Hepatocyte (in vitro differentiated cells): ENCODE results near the gene GNG7. TPM values are rescaled to one million over a fixed set of nuclear protein-coding genes. Genes with fewer than 3 reads are reported as not detected.

ENCODE experiments used
- DNase-seq: peaks from one replicate; pipeline ENCODE4 v3.0.0-alpha.2; 2016; ENCODE audit warnings: low spot score
- H2AFZ ChIP-seq: fragments of 200-600 bp; sonication (generic); 2 replicates; pipeline ENCODE4 v1.6.0; 2016; ENCODE audit warnings: antibody characterized with exemption, mild to moderate bottlenecking
- H3K27ac ChIP-seq: fragments of 200-600 bp; sonication (generic); 2 replicates; pipeline ENCODE4 v1.5.1; 2016; ENCODE audit warnings: mild to moderate bottlenecking
- H3K27me3 ChIP-seq: fragments of 200-600 bp; sonication (generic); 2 replicates; pipeline ENCODE4 v1.6.1; 2016
- H3K36me3 ChIP-seq: fragments of 200-600 bp; sonication (generic); replicated peaks from 2 replicates; pipeline ENCODE4 v1.5.1; 2016; ENCODE audit warnings: low read depth; ENCODE audit not compliant: insufficient read depth
- H3K4me1 ChIP-seq: fragments of 200-600 bp; sonication (generic); 2 replicates; pipeline ENCODE4 v1.5.1; 2016; ENCODE audit warnings: mild to moderate bottlenecking, moderate library complexity; ENCODE audit not compliant: insufficient read depth
- H3K4me2 ChIP-seq: fragments of 200-600 bp; sonication (generic); 2 replicates; pipeline ENCODE4 v1.6.0; 2016
- H3K4me3 ChIP-seq: fragments of 200-600 bp; sonication (generic); 2 replicates; pipeline ENCODE4 v1.5.1; 2016; ENCODE audit warnings: mild to moderate bottlenecking
- H3K79me2 ChIP-seq: fragments of 200-600 bp; sonication (generic); 2 replicates; pipeline ENCODE4 v1.6.0; 2017; ENCODE audit warnings: mild to moderate bottlenecking
- H3K9me2 ChIP-seq: fragments of 200-600 bp; sonication (generic); replicated peaks from 2 replicates; pipeline ENCODE4 v1.6.0; 2017; ENCODE audit warnings: mild to moderate bottlenecking; ENCODE audit not compliant: insufficient read depth
- H3K9me3 ChIP-seq: fragments of 200-600 bp; sonication (generic); 2 replicates; pipeline ENCODE4 v1.5.1; 2016; ENCODE audit warnings: low read depth, mild to moderate bottlenecking
- H4K20me1 ChIP-seq: fragments of 200-600 bp; sonication (generic); 2 replicates; pipeline ENCODE4 v1.6.0; 2016; ENCODE audit warnings: mild to moderate bottlenecking; ENCODE audit not compliant: insufficient read depth, poor library complexity, severe bottlenecking
- EZH2 ChIP-seq: fragments of 200-600 bp; sonication (generic); IDR thresholded peaks from 2 replicates; pipeline ENCODE4 v1.6.1; 2016; ENCODE audit warnings: antibody characterized with exemption, mild to moderate bottlenecking, borderline replicate concordance
- EZH2phosphoT487 ChIP-seq: fragments of 200-600 bp; sonication (generic); IDR thresholded peaks from one replicate; pipeline ENCODE4 v1.6.1; 2018; ENCODE audit warnings: antibody characterized with exemption, mild to moderate bottlenecking, low read depth, moderate library complexity; ENCODE audit not compliant: unreplicated experiment, severe bottlenecking
- WGBS: methylation state at CpG from one replicate; pipeline ENCODE4 v1.1.6; 2016; ENCODE audit warnings: low lambda C conversion rate; ENCODE audit errors: missing lambda C conversion rate; 5-methylcytosine and 5-hydroxymethylcytosine counted together
- polyA plus RNA-seq: library from polyadenylated mRNA; unstranded; fragments of >200 nt; fragmentation: Nextera tagmentation; extraction: Ambion mirVana; gene quantifications from 2 replicates; pipeline ENCODE4 v1.2.1, GENCODE V29; 2016
- total RNA-seq: library from RNA; depleted of rRNA; stranded (reverse); fragments of >200 nt; gene quantifications from 2 replicates; pipeline ENCODE4 v1.2.3, GENCODE V29; 2014
- TF ChIP-seq, protein P1 (sequence below): fragments of 200-600 bp; sonication (generic); IDR thresholded peaks from 2 replicates; pipeline ENCODE4 v1.5.1; 2016; ENCODE audit warnings: antibody characterized with exemption, mild to moderate bottlenecking; ENCODE audit not compliant: poor library complexity

Gene GNG7
- total and polyA plus RNA-seq, 2 experiments from 2014 or later: 1.2 to 1.9 TPM

DNA sequence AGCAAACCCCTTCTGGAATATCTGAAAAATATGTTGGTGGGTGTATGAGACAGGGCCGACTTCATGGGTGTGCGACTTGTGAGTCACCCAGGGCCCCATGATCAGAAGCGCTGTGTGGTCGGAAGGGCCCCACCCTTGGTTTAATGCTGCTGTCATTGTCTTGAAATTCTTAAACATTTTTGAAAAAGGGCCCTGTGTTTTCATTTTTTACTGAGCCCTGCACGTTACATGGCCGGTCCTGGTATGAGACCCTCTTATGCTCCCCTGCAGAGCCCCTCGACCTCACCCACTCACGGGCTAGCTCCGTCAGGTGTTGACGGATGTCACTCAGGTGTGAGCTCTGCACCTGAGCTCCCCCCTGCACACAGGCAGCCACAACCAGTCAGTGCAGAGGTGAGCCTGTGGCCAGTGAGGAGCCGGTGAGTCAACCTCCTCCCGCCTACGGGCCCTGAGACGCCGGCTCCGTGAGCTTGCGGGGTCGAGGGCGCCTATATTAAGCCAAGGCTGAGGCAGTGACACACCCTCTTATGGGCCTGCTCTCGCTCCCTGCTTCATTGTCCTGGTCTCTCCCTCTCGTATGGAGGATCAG lies 198.9 kb downstream of the GNG7 start:
- Histone ChIP-seq H4K20me1 (no peaks in the 10 kb centered on the region), H3K4me1 (no peaks in the 10 kb centered on the region), H3K9me3 (no peaks in the 10 kb centered on the region), H3K79me2 (no peaks in the 10 kb centered on the region), H3K27me3 (no peaks in the 10 kb centered on the region), H3K36me3 (no peaks in the 10 kb centered on the region), H2AFZ (no peak overlapping the region), H3K4me2 (peak overlapping the region; percentile 23), H3K9me2 (no peaks in the 10 kb centered on the region), H3K4me3 (no peak overlapping the region), H3K27ac (peak overlapping the region; percentile 68)
- TF ChIP-seq, protein P1, sequence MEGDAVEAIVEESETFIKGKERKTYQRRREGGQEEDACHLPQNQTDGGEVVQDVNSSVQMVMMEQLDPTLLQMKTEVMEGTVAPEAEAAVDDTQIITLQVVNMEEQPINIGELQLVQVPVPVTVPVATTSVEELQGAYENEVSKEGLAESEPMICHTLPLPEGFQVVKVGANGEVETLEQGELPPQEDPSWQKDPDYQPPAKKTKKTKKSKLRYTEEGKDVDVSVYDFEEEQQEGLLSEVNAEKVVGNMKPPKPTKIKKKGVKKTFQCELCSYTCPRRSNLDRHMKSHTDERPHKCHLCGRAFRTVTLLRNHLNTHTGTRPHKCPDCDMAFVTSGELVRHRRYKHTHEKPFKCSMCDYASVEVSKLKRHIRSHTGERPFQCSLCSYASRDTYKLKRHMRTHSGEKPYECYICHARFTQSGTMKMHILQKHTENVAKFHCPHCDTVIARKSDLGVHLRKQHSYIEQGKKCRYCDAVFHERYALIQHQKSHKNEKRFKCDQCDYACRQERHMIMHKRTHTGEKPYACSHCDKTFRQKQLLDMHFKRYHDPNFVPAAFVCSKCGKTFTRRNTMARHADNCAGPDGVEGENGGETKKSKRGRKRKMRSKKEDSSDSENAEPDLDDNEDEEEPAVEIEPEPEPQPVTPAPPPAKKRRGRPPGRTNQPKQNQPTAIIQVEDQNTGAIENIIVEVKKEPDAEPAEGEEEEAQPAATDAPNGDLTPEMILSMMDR: no peak
- TF ChIP-seq EZH2: no peak
- no peak for TF ChIP-seq EZH2phosphoT487
- 34% methylated on average over 21 of the region's 21 CpGs for WGBS
- DNase-seq: peak; percentile 88

DNA sequence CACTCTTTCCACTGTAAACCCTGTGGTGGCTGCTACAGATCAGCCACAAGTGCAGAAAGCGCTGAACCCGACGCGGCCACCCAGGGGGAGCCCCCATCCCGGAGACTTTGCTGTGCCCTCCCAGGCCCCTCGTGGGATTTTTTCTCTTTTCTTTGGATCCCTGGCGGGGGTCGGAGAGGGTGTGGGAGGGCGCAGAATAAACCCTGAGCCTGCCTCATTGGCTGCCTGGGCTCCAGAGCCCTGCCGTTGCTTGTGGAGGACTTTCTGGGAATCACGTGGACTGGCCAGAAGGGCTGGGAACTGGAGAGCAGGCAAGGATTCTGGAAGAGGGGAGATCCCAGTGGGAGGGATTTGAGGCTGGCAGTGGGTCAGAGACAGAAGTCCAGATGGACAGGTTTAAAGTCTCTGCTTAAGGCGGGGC lies 201.6 kb downstream of the GNG7 start:
- Histone ChIP-seq H4K20me1 (no peaks in the 10 kb centered on the region), H3K4me1 (peaks cover 2% of the 10 kb centered on the region), H3K79me2 (no peaks in the 10 kb centered on the region), H3K9me2 (no peaks in the 10 kb centered on the region), H3K27me3 (no peaks in the 10 kb centered on the region), H3K27ac (no peak overlapping the region), H3K4me3 (no peak overlapping the region), H2AFZ (no peak overlapping the region), H3K9me3 (no peaks in the 10 kb centered on the region), H3K4me2 (no peak overlapping the region), H3K36me3 (no peaks in the 10 kb centered on the region)
- TF ChIP-seq EZH2: no peak
- TF ChIP-seq, protein P1: no peak
- TF ChIP-seq EZH2phosphoT487: no peak
- WGBS: 70% methylated on average over 12 of the region's 12 CpGs
- DNase-seq: no peak

DNA sequence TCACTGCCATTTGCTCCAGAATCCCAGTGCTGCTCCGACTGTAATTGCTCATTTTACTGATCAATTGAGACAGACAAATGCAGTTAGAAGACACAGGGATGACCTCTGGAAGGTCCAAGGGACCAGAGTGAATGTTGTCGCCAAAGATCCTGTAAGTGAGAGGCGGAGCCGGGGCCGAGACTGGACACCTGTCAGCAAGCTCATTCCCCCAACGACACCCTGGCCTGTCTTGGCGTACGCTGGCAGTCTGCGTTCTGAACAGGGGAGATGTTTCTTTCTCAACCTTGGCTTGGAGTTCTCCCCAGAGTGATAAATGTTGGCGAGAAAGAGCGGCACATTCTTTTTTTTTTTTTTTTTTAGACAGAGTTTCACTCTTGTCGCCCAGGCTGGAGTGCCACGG lies 202.3 kb downstream of the GNG7 start:
- Histone ChIP-seq H3K79me2 (no peaks in the 10 kb centered on the region), H3K27ac (no peak overlapping the region), H3K36me3 (no peaks in the 10 kb centered on the region), H3K9me2 (no peaks in the 10 kb centered on the region), H2AFZ (no peak overlapping the region), H3K27me3 (no peaks in the 10 kb centered on the region), H3K4me1 (peaks cover 9% of the 10 kb centered on the region), H4K20me1 (no peaks in the 10 kb centered on the region), H3K4me2 (no peak overlapping the region), H3K9me3 (no peaks in the 10 kb centered on the region), H3K4me3 (no peak overlapping the region)
- 87% methylated on average over 13 of the region's 13 CpGs for WGBS
- TF ChIP-seq, protein P1: no peak
- TF ChIP-seq EZH2 (no peak), EZH2phosphoT487 (no peak)
- no peak for DNase-seq
